ENCODE results near the gene EHBP1L1.

Gene EHBP1L1

GRCh38 chr11:65577756-65578109, 1.9 kb downstream of the EHBP1L1 start:
- no peak for DNase-seq (ENCODE audit: low read depth)

GRCh38 chr11:65578134-65578533, 2.3 kb downstream of the EHBP1L1 start:
- DNase-seq (ENCODE audit: low read depth), result no peak

- no peak for DNase-seq (ENCODE audit: low read depth)
Observed at GRCh38 chr11:65578667-65579066, 2.8 kb downstream of the EHBP1L1 start.

DNA sequence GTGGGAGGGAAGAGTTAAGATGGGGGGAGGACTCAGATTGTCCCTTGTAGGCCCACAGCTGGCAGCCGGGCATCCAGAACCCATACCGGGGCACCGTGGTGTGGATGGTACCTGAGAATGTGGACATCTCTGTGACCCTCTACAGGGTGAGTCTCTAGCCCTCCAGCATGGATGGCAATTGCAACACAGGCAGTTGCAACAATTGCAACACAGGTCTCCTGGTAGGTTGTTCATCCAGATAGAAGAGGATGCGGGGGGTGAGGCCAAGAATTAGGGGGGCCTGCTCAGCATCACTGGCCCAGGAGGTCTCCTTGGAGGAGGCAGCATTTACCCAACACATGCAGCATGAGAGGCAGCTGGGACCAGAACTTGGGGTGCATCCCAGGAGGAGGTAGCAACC, 3.4 kb downstream of the EHBP1L1 start:
- peak; percentile 70 for DNase-seq (ENCODE audit: low read depth)

DNA sequence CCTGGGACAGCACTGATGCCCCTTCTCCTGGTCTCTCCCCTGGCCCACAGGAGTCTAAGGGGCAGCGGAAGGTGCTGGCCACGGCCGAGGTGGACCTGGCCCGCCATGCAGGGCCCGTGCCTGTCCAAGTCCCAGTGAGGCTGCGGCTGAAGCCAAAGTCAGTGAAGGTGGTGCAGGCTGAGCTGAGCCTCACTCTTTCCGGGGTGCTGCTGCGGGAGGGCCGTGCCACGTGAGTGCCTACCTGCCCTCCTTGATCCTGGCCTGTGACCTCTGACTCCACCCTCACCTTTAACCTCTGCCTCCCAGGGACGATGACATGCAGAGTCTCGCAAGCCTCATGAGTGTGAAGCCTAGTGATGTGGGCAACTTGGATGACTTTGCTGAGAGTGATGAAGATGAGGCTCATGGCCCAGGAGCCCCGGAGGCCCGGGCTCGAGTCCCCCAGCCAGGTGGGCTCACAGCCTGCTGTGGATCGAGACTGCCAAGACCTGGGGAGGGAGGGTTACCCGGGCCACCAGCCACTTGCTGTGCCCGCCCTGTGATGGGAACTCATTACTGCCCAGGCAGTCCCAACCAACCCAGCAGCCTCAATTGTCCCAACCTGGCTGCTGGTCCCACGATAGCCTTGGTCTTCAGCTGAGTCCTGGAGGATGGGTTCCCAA, 4.3 kb downstream of the EHBP1L1 start:
- DNase-seq (ENCODE audit: low read depth), result no peak

DNA sequence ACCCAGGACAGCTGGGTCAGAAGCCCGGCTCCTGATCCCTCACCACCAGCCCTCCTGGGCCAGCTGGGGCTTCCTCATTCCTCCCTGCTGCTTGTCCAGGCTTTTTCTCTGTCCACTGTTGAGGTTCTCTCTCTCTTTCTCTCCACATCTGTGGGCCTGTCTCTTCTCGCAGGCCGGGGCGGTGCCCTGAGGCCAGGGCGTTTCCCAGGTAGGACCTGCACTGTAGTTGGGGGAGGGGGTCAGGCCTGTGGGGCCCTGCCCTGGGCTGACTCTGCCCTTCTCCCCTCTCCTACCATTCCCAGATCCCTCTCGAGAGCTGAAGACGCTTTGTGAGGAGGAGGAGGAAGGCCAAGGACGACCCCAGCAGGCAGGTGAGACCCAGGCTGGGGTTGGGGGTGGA, 4.9 kb downstream of the EHBP1L1 start:
- no peak for DNase-seq (ENCODE audit: low read depth)

GRCh38 chr11:65581928-65582327, 6.1 kb downstream of the EHBP1L1 start:
- DNase-seq (ENCODE audit: low read depth), result no peak

DNA sequence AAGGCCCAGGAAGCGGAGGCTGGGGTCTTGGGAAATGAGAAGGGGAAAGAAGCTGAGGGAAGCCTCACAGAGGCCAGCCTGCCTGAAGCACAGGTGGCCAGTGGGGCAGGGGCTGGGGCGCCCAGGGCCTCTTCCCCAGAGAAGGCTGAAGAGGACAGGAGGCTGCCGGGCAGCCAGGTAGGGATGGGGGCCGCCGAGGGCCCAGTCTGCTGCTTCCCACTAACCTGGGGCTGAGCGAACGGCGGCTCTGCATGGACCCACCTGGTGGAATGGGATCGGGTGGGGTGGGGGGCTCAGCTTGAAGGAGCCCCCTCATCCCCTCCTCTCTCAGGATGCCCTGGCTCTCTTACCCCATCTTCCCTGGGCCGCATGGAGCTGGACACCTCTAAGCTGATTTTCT, 7.7 kb downstream of the EHBP1L1 start:
- DNase-seq (ENCODE audit: low read depth), result no peak

DNA sequence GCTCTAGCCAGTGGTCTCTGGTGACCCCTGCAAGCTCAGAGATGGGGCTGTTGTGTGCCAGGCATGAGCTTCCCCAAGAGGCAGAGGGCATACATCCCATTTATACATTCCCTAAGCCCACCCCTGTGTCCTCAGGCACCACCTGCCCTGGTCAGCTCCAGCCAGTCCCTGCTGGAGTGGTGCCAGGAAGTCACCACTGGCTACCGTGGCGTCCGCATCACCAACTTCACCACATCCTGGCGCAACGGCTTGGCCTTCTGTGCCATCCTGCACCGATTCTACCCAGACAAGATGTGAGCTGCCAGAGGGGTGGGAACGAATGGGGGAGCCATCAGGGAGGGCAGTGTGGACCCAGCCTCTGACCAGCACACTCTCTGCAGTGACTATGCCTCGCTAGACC, 8.3 kb downstream of the EHBP1L1 start:
- no peak for DNase-seq (ENCODE audit: low read depth)

DNA sequence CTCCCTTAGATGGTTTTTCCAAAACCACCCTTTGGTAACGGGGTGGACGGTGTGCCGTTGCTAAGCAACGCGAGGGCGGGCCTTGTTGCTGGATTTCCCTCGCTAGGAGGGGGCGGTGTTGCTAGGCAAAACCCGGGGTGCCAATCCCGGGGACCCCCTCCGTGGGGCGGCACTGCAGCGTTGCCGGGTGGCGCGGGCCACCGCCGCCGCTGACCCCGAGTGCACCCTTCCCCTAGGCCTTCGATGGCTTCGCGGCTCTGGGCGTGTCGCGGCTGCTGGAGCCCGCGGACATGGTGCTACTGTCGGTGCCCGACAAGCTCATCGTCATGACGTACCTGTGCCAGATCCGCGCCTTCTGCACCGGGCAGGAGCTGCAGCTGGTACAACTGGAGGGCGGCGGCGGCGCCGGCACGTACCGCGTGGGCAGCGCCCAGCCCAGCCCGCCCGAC, 8.9 kb downstream of the EHBP1L1 start:
- no peak for DNase-seq (ENCODE audit: low read depth)

GRCh38 chr11:65585396-65586246, 9.8 kb downstream of the EHBP1L1 start:
- DNase-seq (ENCODE audit: low read depth), result no peak

DNA sequence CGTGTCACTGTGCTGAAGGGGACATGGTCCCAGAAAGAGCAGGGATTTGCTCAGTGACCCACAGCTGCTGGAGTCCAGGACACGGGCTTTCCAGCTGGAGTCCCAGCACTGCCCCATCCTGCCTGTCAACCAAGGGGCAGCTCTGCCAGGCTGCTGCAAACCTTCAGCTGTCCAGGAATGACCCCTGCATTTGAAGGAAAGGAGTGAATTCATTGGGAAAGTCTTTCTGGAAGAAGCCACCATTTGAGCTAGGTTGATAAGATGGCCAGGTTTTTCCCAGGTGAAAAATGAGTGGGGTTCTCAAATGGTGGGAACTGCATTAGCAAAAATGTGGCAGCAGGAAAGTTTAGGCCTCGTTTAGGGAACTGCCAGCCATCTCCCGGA, 10.4 kb downstream of the EHBP1L1 start:
- no peak for DNase-seq (ENCODE audit: low read depth)

GRCh38 chr11:65586676-65587075, 10.8 kb downstream of the EHBP1L1 start:
- peak; percentile 28 for DNase-seq (ENCODE audit: low read depth)

DNA sequence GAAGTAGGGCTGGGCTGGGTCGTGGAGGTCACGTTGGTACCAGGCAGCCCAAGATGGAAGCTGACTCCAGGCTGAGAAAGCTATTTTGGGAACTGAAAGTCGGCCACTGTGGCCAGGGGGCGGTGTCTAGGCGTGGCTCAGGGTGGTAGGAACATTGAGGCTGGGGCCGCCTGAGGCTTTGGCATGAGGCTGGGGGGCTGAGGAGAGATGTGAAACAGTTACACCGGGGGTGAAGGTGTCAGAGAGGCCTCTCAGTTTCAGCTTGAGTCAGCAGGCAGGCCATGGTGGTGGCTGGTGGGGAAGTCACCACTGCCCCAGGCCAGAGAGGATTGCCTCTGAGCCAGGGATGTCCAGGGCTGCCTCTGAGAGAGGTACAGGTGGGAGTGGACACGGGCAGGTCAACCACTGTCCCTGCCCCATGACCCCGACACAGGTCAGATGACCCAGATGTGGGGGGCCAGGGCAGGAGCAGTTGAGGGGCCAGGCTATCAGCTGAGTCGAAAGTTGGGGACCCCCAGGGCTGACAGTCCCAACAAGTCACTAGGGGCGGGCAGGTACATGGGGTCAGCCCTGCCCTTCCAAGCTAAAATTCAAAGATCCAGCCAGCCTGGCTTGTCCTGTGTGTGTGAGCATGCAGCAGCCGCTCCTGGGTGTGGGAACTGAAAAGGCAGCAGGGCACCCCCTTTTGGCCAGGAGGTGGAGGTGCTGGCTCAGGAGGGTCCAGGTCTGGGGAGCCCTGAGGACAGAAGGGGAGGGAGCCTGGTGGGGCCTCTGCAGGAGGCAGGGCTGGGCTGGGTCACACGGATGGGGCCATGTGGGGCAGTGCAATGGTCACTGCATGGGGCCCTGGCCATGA, 12.6 kb downstream of the EHBP1L1 start:
- DNase-seq (ENCODE audit: low read depth), result peak; percentile 59

DNA sequence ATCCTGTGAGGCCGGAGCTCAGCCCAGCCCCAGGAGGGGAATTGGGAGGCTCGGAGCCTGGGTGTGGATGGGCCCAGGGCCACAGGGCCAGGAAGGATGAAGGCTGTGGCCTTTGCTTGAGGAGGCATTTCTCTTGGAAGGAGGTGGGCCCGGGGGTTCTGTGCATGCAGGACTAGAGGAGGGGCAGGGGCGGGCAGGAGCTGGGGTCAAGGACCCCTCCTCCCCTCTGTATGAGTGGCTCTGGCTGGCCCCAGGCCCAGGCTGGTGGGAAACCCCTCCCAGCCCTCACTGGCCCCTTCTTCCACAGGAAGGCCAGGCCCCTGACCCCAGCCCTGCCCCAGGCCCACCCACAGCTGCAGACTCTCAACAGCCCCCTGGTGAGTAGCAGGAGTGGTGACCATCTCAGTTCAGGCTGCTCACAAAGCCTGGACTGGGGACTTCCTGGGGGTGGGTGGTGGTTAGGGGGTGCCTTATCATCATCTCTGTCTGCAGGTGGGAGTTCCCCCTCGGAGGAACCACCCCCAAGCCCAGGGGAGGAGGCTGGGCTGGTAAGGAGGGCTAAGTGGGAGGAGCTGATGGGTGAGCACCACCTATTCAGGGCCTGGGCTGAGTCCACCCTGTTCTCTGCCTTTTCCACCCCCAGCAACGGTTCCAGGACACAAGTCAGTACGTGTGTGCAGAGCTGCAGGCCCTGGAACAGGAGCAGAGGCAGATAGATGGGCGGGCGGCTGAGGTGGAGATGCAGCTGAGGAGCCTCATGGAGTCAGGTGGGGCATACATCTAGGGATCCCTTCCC, 13.8 kb downstream of the EHBP1L1 start:
- no peak for DNase-seq (ENCODE audit: low read depth)

DNA sequence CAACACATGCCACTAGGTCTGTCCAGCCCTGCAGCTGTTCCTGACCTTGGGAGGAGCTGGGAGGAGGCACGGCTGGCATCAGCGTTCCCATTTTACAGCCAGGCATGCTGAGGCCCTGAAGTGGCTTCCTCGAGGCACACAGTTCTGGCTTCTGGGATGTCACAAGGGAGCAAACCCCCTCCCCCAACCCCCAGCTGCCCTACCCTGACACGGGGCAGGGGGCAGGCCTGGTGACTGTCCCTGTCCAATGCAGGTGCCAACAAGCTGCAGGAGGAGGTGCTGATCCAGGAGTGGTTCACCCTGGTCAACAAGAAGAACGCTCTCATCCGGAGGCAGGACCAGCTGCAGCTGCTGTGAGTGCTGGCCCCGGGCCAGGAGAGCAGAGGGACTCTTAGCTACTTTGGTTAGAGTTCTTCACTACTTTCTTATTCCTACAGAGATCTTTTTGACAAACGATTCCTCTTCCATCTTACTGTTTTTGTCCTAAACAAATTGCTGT, 14.4 kb downstream of the EHBP1L1 start:
- no peak for DNase-seq (ENCODE audit: low read depth)

DNA sequence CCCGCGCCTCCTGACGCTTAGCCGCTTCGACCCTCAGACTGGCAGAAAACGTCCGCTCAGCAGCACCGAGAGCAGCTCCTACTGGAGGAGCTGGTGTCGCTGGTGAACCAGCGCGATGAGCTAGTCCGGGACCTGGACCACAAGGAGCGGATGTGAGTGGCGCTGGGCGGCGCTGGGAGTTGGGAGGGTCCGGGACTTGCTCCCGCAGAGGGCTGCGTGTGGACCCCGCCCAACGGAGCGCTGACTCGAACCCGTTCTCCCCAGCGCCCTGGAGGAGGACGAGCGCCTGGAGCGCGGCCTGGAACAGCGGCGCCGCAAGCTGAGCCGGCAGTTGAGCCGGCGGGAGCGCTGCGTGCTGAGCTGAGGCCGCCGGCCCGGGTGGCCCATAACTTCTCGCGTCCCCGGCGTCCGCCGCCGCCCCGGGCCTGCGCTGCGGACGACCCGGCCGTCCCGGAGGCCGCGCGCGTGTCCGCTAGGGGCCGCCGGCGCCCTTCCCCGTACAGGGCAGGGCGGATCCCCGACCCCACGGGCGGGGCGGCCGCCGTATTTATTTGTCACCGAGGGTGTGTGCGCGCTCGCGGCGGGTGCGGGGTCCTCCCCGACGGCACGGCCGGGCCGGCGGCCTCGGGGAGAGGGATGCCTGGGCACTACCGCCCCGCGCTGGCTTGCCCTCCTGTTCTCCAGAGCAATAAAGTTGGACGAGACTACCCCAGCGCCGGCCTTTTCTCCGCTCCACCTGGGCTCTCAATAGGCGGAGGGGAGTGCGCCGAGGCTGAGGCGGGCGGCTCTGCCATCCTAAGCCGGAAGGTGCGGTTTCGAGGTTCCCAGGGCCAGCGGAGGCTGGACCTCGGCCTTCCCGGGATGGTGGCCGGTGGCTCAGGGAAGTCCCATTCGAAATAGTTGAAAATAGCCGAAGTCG, 16.3 kb downstream of the EHBP1L1 start:
- no peak for DNase-seq (ENCODE audit: low read depth)

GRCh38 chr11:65592858-65593517, 17.1 kb downstream of the EHBP1L1 start:
- no peak for DNase-seq (ENCODE audit: low read depth)

DNA sequence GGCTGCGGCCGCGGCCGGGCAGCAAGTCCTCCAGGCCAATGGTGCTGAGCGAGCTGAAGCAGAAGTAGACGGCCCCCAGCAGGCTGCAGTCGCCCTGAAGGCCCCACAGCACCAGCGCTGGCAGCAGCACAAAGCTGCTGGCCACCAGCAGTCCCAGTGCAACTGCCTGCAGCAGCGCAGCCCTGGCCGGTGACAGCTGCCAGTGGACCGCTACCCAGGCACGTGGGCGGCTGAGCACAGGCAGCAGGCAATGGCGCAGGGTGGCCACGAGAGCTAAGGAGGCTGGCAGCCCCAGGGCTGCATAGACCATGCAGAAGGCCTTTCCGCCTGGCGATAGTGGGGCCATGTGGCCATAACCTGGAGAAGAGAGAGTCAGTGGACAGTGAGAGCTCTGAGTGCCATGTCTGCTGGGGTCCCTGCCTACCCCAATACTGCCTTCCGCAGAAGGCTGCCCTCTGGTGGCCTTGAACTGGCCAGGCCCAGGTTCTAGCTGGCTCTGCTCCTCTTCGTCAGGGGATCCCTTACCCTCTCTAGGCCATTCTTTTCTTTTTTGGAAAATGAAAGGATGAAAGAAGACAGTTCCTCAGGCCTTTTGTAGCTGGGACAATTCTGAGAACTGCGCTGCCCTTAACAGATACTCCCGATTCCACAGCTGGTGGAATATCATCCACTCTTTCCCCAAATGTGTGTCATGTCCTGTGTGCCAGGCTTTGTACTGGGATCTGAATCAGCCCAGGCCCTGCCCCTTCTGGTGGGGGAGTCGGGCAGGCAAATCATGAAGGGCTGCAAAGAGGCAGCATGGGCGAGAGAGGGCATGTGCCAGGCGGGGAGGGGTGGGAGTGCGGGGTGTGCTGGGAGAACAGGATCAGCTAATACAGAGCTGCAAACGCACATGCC, 17.9 kb downstream of the EHBP1L1 start:
- DNase-seq (ENCODE audit: low read depth), result no peak

Data from amniotic epithelial cell (primary cell).